ENCODE results near the gene HADHB.

The HADHB gene

DNA sequence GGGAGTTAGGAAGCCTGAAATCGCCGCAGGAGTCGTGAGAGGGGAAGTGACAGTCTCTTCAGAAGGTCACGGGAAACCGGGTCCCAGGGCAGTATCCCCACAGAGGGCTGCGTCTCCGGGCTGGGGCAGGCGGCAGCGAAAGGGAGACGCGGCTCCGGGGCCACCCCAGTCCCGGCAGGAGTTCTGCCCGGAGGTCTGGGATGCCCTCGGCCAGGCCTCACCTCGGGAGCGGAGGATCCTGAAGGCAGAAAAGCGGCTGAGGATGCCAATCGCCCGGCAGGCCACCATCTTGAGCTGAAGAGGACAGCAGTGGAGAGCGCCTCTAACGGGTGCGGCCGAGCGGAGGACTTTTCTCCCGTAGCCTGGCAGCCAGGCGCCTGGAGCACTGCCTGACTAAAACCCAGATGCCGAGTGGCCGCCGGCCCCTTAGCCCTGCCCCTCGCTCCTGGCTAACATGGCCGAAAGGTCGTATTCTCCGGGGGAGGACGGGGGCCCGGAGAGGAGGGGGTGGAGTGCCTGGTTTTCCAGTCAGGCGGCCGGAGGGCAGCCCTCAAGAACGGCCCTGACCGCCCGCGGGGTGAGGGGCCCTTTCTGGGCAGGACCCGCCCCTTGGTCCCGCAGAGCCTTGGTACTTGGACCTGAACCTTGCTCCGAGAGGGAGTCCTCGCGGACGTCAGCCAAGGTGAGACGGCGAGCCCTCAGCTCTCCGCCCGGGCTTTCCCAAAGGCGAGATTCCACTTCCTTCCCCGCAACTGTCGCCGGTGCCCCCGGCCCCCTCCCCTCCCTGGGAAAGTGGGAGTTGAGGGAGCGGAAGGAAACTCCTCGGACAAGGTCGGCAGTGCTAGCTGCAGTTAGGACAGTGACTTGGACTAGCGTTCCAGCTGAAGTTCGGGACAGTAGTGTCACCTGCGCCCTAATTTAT, at the start of gene HADHB, which contains the start of gene HADHA:
Gene HADHB (plus strand): TSS at position 631 of the 922 bp plus-strand sequence. CDS start 9,316 bp downstream, outside the sequence.
Gene HADHA (minus strand): TSS at position 324 of the 922 bp plus-strand sequence. CDS start 36 bp downstream, at position 288.
- H3K9ac ChIP-seq (ENCODE audit: insufficient read length, low read depth), result peak within 1 kb of the TSS; percentile 94
- no peaks in the 10 kb centered on the region for H3K27me3 ChIP-seq (ENCODE audit: insufficient read depth, insufficient read length)
- H3K4me1 ChIP-seq (ENCODE audit: insufficient read depth, insufficient read length), result no peaks in the 10 kb centered on the region

DNA sequence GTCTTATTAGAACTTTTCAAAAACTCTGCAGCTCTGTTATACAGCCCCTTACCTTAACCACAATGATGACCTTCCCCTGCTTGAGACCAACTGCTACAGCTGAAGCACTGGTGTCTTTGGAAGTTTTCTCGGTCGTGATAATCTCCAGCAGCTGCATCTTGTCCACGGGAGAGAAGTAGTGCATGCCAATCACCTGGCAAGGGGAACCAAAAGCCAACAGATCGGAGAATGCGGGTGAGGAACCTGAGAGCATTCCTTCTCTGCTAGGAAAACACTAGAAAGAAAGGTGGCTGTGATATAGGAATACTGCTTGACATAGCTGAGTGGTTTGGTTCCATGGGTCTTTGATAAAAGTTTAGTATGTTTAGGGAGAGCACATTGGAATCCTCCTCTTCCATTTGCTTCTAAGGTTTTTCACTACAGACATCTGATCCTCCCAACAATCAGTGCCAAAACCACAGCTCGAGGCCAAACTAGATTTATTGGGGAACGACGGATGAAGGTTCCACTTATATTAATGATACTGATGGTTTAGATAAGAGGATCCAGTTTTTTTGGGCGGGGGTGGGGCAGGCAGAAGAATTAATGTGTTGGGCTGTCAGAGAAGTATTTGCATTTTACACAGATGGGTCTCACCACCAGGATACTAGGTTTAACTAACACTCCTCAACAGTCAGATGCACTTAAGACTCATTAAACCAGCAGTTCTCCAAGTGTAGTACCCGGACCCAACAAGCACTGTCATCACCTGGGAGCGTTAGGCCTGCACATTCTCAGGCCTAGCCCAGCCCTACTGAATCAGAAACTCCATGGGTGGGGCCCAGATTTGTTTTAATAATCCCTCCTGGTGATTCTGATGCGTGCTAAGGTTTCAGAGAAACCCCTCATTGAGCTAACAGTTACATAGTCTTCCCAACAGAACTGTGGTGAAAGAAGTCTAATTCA, 49.4 kb upstream of the HADHB start:
- Histone ChIP-seq H3K9me3 (ENCODE audit: insufficient read depth, low read length) (no peaks in the 10 kb centered on the region), H3K4me1 (ENCODE audit: insufficient read depth, insufficient read length) (no peaks in the 10 kb centered on the region), H3K36me3 (ENCODE audit: insufficient read depth, insufficient read length, low read length) (peaks cover 92% of the 10 kb centered on the region)

More for the DNA sequence above, at the start of gene HADHB, which contains the start of gene HADHA:
- TF ChIP-seq YY1 (IDR thresholded peaks at IDR 0.05; ENCODE audit: insufficient read depth, insufficient read length), result peak; percentile 37
- no peak for TF ChIP-seq SUZ12 (IDR thresholded peaks at IDR 0.05; ENCODE audit: extremely low read depth, insufficient read depth, insufficient read length)
- TF ChIP-seq ZNF274 (IDR thresholded peaks at IDR 0.05; ENCODE audit: low read depth, low read length), result no peak
- Histone ChIP-seq H3K9me3 (ENCODE audit: insufficient read depth, low read length) (no peaks in the 10 kb centered on the region), H3K4me3 (ENCODE audit: insufficient read length, low read depth) (peak within 1 kb of the TSS; percentile 91), H3K36me3 (ENCODE audit: insufficient read depth, insufficient read length, low read length) (no peaks in the 10 kb centered on the region)
- DNase-seq (ENCODE audit: low read depth, low spot score), result peak; percentile 90

DNA sequence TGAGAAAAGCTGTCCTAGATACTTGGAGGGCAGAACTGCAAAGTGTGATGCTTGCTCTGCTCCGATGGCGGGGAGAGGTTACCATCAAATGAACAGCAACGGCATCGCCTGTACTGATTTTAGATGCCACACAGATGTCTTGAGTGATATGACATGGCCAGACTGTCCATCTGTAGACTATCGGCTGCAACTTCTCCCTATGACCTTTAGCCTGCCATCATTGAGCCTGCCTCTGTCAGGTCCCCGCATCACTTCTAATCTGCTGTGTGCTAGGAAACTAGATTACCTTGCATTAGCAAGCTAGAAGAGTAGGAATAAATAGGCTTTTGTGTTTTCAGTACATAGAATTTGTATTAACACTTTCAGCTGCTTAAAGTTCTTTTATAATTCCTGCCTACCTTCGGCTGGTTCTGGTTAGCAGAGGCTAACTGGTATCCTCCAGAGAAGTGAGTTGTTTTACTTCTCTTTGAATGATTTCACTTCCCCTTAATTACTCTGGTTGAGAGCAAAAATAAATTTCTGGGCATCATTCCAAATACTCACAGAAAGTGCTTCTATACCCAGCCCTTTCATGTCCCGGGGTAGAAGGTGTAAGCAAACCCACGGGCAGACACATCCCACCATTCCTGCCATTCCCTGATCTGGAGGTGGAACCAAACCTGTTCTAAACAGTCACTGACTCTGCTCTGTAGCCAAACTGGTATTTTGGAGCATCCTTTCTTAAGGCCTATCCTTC, 47.9 kb upstream of the HADHB start:
- no peaks in the 10 kb centered on the region for H3K4me1 ChIP-seq (ENCODE audit: insufficient read depth, insufficient read length)
- H3K9me3 ChIP-seq (ENCODE audit: insufficient read depth, low read length), result no peaks in the 10 kb centered on the region
- H3K4me3 ChIP-seq (ENCODE audit: insufficient read length, low read depth), result no peak overlapping the region
- H3K36me3 ChIP-seq (ENCODE audit: insufficient read depth, insufficient read length, low read length), result peaks cover 87% of the 10 kb centered on the region
- TF ChIP-seq ZNF274 (IDR thresholded peaks at IDR 0.05; ENCODE audit: low read depth, low read length) (no peak), YY1 (IDR thresholded peaks at IDR 0.05; ENCODE audit: insufficient read depth, insufficient read length) (no peak), SUZ12 (IDR thresholded peaks at IDR 0.05; ENCODE audit: extremely low read depth, insufficient read depth, insufficient read length) (no peak)
- H3K27me3 ChIP-seq (ENCODE audit: insufficient read depth, insufficient read length), result no peaks in the 10 kb centered on the region
- DNase-seq (ENCODE audit: low read depth, low spot score), result no peak
- no peak overlapping the region for H3K9ac ChIP-seq (ENCODE audit: insufficient read length, low read depth)

More for the DNA sequence above, 49.4 kb upstream of the HADHB start:
- Histone ChIP-seq H3K9ac (ENCODE audit: insufficient read length, low read depth) (no peak overlapping the region), H3K27me3 (ENCODE audit: insufficient read depth, insufficient read length) (no peaks in the 10 kb centered on the region), H3K4me3 (ENCODE audit: insufficient read length, low read depth) (no peak overlapping the region)
- no peak for TF ChIP-seq ZNF274 (IDR thresholded peaks at IDR 0.05; ENCODE audit: low read depth, low read length)
- no peak for DNase-seq (ENCODE audit: low read depth, low spot score)

DNA sequence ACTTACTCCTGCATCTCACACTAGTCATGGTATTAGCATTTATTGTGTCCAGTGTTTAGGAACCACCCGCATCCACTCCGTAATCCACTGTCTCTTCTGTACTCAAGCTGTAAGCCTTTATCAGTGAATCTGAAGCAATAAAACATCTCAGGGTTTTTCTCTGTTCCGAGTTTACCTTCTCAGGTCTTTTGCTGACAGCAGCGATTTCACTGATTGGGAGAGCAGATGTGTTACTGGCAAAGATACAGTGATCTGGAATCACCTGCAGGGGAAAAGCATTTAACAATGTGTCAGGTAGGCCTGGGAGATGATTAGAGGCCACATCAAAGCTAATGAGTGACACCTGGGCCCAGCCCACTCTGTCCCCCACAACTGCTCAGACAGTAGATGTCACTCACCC, 47.2 kb upstream of the HADHB start:
- DNase-seq (ENCODE audit: low read depth, low spot score), result no peak
- H3K4me3 ChIP-seq (ENCODE audit: insufficient read length, low read depth), result no peak overlapping the region
- TF ChIP-seq SUZ12 (IDR thresholded peaks at IDR 0.05; ENCODE audit: extremely low read depth, insufficient read depth, insufficient read length) (no peak), YY1 (IDR thresholded peaks at IDR 0.05; ENCODE audit: insufficient read depth, insufficient read length) (no peak), ZNF274 (IDR thresholded peaks at IDR 0.05; ENCODE audit: low read depth, low read length) (no peak)

DNA sequence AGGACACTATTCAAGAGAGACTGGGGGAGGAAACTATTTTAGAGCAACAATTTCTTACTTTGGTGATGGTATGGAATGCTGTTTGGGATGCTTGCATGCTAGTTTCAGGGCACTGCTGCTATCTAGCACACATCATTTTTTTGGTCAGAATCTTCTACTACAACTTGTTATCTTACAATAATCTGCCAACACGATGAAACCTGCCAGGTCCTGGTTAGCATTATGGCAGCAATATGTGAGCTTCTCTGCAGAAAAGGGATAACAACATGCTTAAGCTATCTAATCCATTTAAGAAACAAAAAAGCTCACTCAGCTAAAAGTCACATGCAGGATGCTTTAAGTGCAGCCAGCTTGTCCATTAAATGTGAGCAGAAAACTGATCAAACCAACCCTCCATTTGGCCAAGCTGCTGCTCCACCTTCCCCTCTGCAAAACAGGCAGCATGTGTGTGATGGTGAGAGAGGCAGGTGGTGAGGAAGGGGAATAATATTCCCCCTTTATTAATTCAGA, 41.7 kb upstream of the HADHB start:
- no peak for DNase-seq (ENCODE audit: low read depth, low spot score)
- Histone ChIP-seq H3K4me3 (ENCODE audit: insufficient read length, low read depth) (no peak overlapping the region), H3K4me1 (ENCODE audit: insufficient read depth, insufficient read length) (no peaks in the 10 kb centered on the region), H3K36me3 (ENCODE audit: insufficient read depth, insufficient read length, low read length) (peaks cover 59% of the 10 kb centered on the region), H3K9ac (ENCODE audit: insufficient read length, low read depth) (no peak overlapping the region), H3K9me3 (ENCODE audit: insufficient read depth, low read length) (no peaks in the 10 kb centered on the region), H3K27me3 (ENCODE audit: insufficient read depth, insufficient read length) (no peaks in the 10 kb centered on the region)
- no peak for TF ChIP-seq ZNF274 (IDR thresholded peaks at IDR 0.05; ENCODE audit: low read depth, low read length)
- TF ChIP-seq YY1 (IDR thresholded peaks at IDR 0.05; ENCODE audit: insufficient read depth, insufficient read length), result no peak
- TF ChIP-seq SUZ12 (IDR thresholded peaks at IDR 0.05; ENCODE audit: extremely low read depth, insufficient read depth, insufficient read length), result no peak

More for the DNA sequence above, 47.2 kb upstream of the HADHB start:
- Histone ChIP-seq H3K4me1 (ENCODE audit: insufficient read depth, insufficient read length) (no peaks in the 10 kb centered on the region), H3K36me3 (ENCODE audit: insufficient read depth, insufficient read length, low read length) (peaks cover 82% of the 10 kb centered on the region), H3K9me3 (ENCODE audit: insufficient read depth, low read length) (no peaks in the 10 kb centered on the region), H3K27me3 (ENCODE audit: insufficient read depth, insufficient read length) (no peaks in the 10 kb centered on the region), H3K9ac (ENCODE audit: insufficient read length, low read depth) (no peak overlapping the region)

DNA sequence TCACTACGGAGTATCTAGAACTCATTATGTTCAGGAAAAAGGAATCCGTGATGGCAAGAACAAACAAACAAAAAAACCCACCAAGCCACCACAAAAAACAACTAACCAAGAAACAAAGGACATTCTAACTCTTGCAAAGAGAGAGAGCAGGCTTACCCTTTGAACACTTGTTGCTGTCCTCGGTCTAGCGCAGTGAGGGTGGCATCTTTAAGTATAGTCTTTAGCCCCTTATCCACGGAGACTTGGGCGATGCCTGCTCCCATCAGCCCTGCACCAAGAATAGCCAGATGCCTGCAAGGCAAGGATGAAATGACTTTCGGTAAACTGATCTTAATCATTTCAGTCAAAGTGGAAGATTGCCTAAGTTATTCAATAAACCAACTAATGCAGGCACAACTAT, 40.8 kb upstream of the HADHB start:
- no peak for DNase-seq (ENCODE audit: low read depth, low spot score)
- Histone ChIP-seq H3K9me3 (ENCODE audit: insufficient read depth, low read length) (no peaks in the 10 kb centered on the region), H3K36me3 (ENCODE audit: insufficient read depth, insufficient read length, low read length) (peaks cover 59% of the 10 kb centered on the region), H3K9ac (ENCODE audit: insufficient read length, low read depth) (no peak overlapping the region), H3K4me1 (ENCODE audit: insufficient read depth, insufficient read length) (no peaks in the 10 kb centered on the region), H3K4me3 (ENCODE audit: insufficient read length, low read depth) (no peak overlapping the region), H3K27me3 (ENCODE audit: insufficient read depth, insufficient read length) (no peaks in the 10 kb centered on the region)
- no peak for TF ChIP-seq YY1 (IDR thresholded peaks at IDR 0.05; ENCODE audit: insufficient read depth, insufficient read length)
- TF ChIP-seq SUZ12 (IDR thresholded peaks at IDR 0.05; ENCODE audit: extremely low read depth, insufficient read depth, insufficient read length), result no peak
- no peak for TF ChIP-seq ZNF274 (IDR thresholded peaks at IDR 0.05; ENCODE audit: low read depth, low read length)
